ENCODE measurements around the gene MEMO1. TPM values are rescaled to one million over a fixed set of nuclear protein-coding genes. Genes with fewer than 3 reads are reported as not detected.
"Not testable (repeated sequence)": the region's sequence is repeated elsewhere in the genome, so short reads cannot be mapped to it uniquely, and the experiment has no call there.

Gene MEMO1
- total RNA-seq, 4 donors from 2014 or later = 12.2 to 42.9 (median 17.5) TPM

GRCh38 chr2:32039447-32040219 lies 28.8 kb upstream of the MEMO1 start, which contains the start of gene DPY30:
Gene DPY30 (minus strand): TSS chr2:32039805. CDS start chr2:32039456, 349 bp downstream.
- peaks cover 0 to 18% (median 10%) of the 10 kb centered on the region in 4 donors for H3K4me1 ChIP-seq
- 1% methylated on average over 34 to 37 of the region's 43 CpGs for WGBS, 2 donors
- H3K27me3 ChIP-seq = no peaks in the 10 kb centered on the region
- H3K36me3 ChIP-seq = peaks cover 0 to 22% (median 0%) of the 10 kb centered on the region in 3 donors
- peak within 1 kb of the TSS; percentile 34 to 94 (median 81) for H3K27ac ChIP-seq
- TF ChIP-seq POLR2A (IDR thresholded peaks at IDR 0.05) (peak; percentile 65 to 84), EP300 (IDR thresholded peaks at IDR 0.05) (peak; percentile 43 to 94), CTCF (IDR thresholded peaks at IDR 0.05) (peak in 1 of 5 experiments; percentile 32)
- H3K4me3 ChIP-seq = peak within 1 kb of the TSS; percentile 59 to 99 (median 89)
- H3K9me3 ChIP-seq = no peaks in the 10 kb centered on the region
- DNase-seq (ENCODE audit: low spot score in 2 of 2) = peak; percentile 82 to 86

- Histone ChIP-seq H3K4me1 (peaks cover 0 to 19% (median 7%) of the 10 kb centered on the region in 4 donors), H3K36me3 (peaks cover 0 to 49% (median 4%) of the 10 kb centered on the region in 3 donors)
- DNase-seq (ENCODE audit: low spot score in 2 of 2); H3K27me3 ChIP-seq; H3K27ac ChIP-seq; H3K9me3 ChIP-seq; H3K4me3 ChIP-seq: not testable (repeated sequence)
- WGBS, 2 donors = 86 to 94% methylated on average over 8 of the region's 8 CpGs
These were observed 23.5 kb upstream of the MEMO1 start for GRCh38 chr2:32034198-32034887.

GRCh38 chr2:32018789-32019482 lies 8.1 kb upstream of the MEMO1 start:
- not testable (repeated sequence) for H3K27ac ChIP-seq; H3K9me3 ChIP-seq; H3K4me1 ChIP-seq; H3K27me3 ChIP-seq; DNase-seq (ENCODE audit: low spot score in 2 of 2); H3K4me3 ChIP-seq
- WGBS, 2 donors = 94 to 97% methylated on average over 9 of the region's 9 CpGs
- peaks cover 0 to 84% (median 0%) of the 10 kb centered on the region in 3 donors for H3K36me3 ChIP-seq

GRCh38 chr2:32012872-32013271 lies 2.1 kb upstream of the MEMO1 start:
- Histone ChIP-seq H3K27me3 (no peaks in the 10 kb centered on the region), H3K36me3 (peaks cover 0 to 33% (median 0%) of the 10 kb centered on the region in 3 donors), H3K27ac (no peak overlapping the region), H3K4me3 (no peak overlapping the region), H3K4me1 (peaks cover 0 to 25% (median 15%) of the 10 kb centered on the region in 4 donors), H3K9me3 (no peaks in the 10 kb centered on the region)
- WGBS, 2 donors = 68 to 76% methylated on average over 1 of the region's 1 CpG
- TF ChIP-seq POLR2A (IDR thresholded peaks at IDR 0.05) (no peak), CTCF (IDR thresholded peaks at IDR 0.05) (no peak), EP300 (IDR thresholded peaks at IDR 0.05) (no peak)
- DNase-seq (ENCODE audit: low spot score in 2 of 2) = no peak

GRCh38 chr2:32011485-32011960 lies 715 bp upstream of the MEMO1 start:
- peaks cover 0 to 20% (median 0%) of the 10 kb centered on the region in 3 donors for H3K36me3 ChIP-seq
- H3K27me3 ChIP-seq = no peaks in the 10 kb centered on the region
- no peak for TF ChIP-seq POLR2A (IDR thresholded peaks at IDR 0.05)
- TF ChIP-seq CTCF (IDR thresholded peaks at IDR 0.05) = no peak
- TF ChIP-seq EP300 (IDR thresholded peaks at IDR 0.05) = no peak
- H3K9me3 ChIP-seq = no peaks in the 10 kb centered on the region
- DNase-seq (ENCODE audit: low spot score in 2 of 2) = no peak
- H3K4me1 ChIP-seq = peaks cover 0 to 38% (median 16%) of the 10 kb centered on the region in 4 donors
- 75 to 80% methylated on average over 5 of the region's 5 CpGs for WGBS, 2 donors
- H3K27ac ChIP-seq = peak overlapping the region; percentile 84 to 96 (median 94)
- H3K4me3 ChIP-seq = peak overlapping the region in 3 of 4 donors; percentile 59 to 88 (median 72)

GRCh38 chr2:32010280-32010669 lies 533 bp downstream of the MEMO1 start:
- DNase-seq (ENCODE audit: low spot score in 2 of 2) = peak in 1 of 2 donors; percentile 8
- not testable (repeated sequence) for H3K36me3 ChIP-seq, H3K9me3 ChIP-seq, H3K27me3 ChIP-seq
- Histone ChIP-seq H3K27ac (peak overlapping the region; percentile 84 to 96 (median 94)), H3K4me3 (peak overlapping the region; percentile 39 to 88 (median 66)), H3K4me1 (peaks cover 0 to 38% (median 16%) of the 10 kb centered on the region in 4 donors)
- WGBS, 2 donors = 1% methylated on average over 18 of the region's 43 CpGs; no CpG with 5 or more reads in 1 of the 2 donors
